ELR (cell line): ENCODE results near the gene QSOX1.
A peak's percentile ranks its signal among the peaks of the same experiment; 100 is the strongest.

Source experiments
- DNase-seq: peaks from one replicate; pipeline ENCODE4 v3.0.0-alpha.2; 2015; ENCODE audit warnings: low read depth

QSOX1 gene

GRCh38 chr1:180151508-180151907 lies 3.2 kb upstream of the QSOX1 start:
- peak; percentile 97 for DNase-seq

GRCh38 chr1:180152588-180152987 lies 2.1 kb upstream of the QSOX1 start:
- no peak for DNase-seq

- DNase-seq: no peak
Measured at GRCh38 chr1:180153032-180153431, 1.6 kb upstream of the QSOX1 start.

DNA sequence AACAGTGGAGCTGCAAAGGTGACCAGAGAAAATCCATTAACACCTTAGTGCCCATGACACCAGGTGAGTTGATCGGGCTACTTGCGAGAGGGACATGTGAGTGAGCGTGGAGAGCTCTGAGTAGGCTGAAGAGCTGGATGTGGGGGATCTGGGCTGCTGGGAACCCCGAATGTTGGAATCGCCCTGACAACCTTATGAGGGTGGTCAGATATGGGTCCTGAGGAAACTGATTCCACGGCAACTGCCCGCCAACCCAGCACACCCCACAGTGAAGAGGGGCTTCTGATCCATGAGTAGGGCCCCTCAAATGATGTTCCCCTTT lies 705 bp upstream of the QSOX1 start:
- no peak for DNase-seq

DNA sequence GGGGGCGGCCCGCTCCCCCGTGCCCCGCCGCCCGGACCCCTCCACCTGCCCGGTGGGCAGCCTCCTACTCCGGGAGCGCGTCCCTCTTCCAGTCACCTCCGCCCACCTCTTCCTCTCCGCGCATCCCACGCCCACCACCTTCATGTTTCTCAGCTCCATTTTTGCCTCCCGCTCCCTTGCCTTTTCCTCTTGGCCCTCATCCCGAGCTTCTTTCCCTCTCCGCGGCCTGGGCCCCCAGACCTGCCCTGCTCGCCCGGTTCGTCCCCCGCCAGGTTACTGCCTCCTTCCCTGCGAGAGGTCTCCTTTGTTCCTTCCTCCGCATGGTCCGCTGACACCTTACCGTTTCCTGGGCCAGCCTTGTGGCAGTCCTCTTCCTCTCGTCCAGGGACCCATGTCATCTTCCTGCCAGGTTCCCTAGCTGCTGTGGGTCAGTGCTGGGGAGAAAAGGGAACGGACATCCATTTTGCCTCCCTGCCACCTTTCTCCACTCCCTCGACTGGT lies 563 bp downstream of the QSOX1 start:
- DNase-seq: peak; percentile 50

DNA sequence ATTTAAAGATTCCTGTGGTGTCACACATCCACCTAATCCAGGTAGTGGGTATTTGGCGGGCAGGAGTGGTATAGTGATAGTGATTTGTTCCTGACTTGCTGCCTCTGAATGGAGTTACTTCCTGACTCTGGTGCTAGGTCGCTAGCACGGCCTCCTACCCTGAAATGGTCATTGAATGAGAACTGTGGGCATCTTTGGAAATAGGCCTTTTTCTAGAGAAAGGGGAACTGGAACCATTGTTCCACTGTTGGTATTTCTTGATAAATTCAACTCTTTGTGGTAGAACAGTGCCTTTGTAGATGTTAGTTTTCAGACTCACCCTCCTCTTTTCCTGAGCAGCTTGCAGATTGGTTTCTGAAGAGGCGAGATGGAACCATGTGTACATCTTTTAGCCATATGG lies 1.5 kb downstream of the QSOX1 start:
- no peak for DNase-seq

DNA sequence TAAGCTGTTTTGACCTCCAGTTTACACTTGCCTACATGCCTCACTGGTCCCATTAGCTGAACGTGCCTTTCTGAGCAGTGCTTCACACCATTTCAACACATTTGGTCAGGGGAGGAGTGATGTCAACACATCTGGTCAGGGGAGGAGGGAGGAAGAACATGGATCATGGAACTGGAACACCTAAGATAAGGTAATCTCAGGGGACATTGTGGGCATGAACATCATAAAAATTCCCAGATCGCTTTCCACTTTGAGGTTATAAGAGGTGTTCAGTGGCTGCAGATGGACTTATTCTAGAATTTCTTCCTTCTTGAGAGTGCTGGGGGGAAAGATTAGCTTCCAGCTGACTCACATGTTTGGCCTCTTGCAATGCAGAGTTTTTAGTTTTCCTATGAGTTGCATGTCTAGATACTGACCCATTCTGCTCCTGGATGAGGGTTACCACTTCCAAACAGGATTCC lies 2.0 kb downstream of the QSOX1 start:
- peak; percentile 72 for DNase-seq

DNA sequence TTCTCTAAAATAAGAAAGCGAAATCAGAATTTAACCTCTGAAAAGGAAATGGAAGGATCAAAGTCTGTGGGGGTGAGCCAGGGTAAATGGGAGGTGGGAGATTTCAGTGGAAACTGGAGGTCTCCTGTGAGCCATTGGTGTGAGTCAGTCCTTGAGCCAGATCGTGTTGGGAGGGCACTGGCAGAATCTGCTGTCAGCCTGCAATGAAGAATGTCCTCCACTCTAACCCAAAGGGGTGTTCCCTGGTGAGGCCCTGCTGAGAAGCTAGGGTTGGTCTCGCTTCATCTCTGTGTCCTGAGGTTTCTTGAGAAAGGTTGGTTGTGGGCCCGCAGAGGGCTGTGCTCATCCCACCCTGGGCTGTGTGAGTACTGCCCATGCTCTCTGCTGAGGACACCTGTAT lies 2.4 kb downstream of the QSOX1 start:
- peak; percentile 73 for DNase-seq

DNA sequence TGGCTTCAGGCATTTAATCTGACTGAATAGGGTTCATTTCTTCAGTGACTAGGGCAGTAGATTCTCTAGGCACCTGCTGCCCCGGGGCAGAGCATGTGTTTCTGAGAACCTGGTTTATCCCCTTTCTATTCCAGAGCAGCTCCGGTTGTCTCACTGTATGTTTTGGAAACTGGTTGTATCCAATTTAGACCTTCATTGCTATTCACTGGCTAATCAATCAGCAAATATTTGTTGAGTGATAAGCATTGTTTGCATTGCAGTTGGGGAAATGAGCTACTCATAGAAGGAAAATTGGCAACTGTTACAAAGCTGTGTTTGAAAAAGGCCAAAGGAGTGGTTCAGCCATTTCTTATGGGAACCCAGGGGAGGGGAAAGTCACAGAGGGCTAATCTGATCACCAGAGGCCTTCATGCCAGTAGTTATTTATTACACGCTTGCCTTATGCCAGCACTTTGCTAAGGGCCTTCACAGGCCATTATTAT lies 2.9 kb downstream of the QSOX1 start:
- DNase-seq: no peak

DNA sequence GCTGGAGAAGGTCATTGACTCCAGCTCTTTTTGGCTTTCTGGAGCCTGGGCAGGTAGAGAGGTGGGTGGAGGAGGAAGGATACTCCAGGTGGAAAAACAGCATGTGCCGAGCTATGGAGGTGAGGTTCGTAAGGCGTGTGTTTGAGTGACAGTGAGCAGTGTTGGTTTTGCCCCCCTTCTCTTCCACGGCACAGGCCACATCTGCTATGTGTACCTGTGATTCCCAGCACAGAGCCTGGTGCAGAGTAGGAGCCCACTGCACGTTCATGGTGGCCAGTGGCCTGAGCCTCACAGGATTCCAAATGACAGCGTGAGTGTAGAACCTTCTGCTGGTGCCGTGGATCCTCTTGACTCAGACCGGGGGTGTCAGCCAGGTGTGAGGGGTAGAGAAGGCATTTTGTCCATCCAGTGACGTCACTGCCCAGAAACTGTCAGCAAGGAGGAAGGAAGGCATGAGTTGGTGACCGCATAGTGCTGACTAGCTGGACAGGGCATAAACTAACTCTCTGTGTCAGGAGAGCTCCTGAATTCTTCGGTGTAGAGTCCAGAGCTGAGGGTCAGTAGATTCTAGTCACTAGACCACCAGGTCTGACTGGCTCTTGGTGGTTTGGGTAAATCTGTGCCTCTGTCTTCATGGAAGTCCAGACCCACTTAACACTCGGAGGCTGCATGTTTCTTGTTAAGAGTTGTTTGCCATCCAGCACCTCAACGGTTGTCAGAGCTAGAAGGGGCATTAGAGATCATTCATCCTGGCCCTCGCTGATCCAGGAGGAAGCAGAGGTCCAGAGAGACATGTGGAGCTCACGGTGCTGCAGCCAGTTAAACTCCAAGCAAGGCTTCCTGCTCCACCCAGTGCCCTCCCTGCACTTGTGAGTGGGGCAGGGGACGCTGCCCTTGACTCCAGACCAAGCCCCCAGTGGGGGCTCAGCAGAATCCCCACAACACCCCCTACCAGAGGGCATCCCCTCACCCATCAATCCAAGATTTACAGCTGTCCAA lies 3.8 kb downstream of the QSOX1 start:
- no peak for DNase-seq

DNA sequence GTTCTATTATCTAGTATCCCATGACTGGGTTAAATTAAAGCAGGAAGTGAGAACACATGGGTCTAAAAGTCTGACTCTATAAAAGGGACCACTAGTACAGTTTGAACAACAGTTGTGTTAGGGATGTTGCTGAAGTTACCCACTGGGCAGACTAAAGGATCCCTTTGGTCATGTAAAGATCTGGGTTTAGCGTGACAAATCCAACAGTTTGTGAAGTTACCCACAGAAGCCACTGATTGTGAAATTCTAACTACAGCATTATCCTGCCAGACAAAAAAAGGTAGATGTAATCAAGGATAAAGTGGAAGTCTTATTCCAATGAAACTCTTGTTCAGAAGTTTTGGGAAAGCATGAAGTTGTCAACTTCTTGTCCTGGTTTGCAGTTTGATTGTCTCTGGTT lies 5.7 kb downstream of the QSOX1 start:
- DNase-seq: no peak

DNA sequence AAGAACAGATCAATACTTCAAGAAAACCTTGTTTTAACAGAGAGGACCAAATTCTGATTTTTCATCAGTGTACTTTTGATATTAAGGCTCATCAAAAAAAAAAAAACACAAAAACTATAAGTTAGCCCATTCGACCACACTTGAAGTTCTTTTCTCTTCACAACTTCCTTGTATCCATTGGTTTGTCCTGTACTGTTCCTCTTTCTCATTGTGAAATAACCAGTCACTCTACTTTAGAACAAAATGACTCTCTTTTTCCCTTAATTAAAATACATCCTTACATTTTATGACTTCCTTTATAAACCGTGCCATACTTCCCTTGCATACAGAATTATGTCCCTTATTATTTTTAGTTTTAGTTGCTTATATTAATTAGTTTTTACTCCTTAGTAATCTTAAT lies 8.4 kb downstream of the QSOX1 start:
- DNase-seq: no peak

GRCh38 chr1:180165096-180165495 lies 10.4 kb downstream of the QSOX1 start:
- DNase-seq: no peak

- no peak for DNase-seq
Measured at GRCh38 chr1:180165509-180166435, 11.1 kb downstream of the QSOX1 start.

GRCh38 chr1:180166436-180166800 lies 11.7 kb downstream of the QSOX1 start:
- DNase-seq: no peak

DNA sequence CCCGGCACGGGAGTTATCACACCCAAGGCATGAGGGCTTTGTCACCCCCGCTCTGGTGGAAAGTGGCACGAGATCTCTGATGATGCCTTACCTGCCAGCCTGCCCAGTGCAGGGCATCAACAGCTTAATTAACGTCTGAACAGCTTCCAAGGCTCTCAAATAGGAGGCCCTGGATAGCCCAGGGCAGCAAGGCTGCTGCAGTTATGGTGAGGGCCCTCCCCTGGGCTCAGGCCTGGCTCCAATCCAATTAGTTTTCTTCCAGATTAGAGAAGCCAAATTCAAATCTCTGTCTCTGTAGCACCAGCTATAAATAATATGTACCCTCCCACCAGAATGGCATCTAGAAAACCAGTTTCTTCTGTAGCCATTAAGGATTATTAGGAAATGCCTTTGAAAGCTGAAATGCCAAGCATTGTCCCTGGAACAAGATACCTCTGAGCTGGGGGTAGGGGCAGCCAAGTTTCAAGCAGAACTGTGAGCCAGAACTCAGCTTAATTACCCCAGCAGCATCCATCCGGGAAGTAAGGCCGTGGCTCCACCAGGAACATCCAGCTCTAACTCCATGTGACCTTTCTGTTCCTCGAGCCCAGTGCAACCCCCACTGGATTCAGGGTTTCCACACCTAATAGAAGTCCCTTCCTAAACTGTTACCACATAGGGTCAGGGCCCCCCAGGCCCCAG lies 12.5 kb downstream of the QSOX1 start:
- DNase-seq: no peak

DNA sequence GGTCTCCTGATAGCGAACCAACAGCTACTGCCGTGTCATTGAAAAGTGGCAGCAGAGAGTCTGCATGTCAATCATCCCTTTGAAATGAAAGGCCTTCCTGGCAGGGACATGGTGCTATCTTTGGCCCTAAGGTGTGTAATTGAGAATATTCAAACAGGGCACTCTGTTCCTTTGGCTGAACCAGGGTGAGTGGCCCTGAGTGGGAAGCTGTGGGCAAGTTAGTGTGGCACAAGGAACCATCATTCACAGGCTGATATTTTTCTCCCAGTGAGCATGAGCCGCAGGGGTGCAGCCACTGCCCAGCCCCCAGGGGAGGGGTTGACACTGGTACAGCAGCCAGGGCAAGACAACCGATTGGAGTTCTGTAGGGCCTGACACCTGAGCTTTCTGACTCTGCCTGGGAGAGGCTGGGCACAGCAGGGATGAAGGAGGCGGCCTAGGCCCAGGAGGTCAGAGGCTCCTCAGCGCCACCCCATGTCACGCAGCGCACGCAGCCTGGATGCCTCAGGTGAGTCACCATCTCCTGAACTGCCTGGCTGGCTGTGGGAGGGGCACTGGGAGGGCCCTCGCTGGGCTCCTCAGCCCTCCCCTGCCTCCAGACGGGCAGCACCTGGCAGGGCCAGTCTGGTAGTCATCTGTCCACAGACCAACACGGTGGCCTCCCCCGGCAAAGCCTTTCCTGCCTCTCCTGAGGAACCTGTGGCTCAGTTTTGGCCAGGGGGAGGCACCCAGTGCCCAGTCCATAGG lies 13.2 kb downstream of the QSOX1 start:
- peak; percentile 62 for DNase-seq

- DNase-seq: peak; percentile 69
Measured at GRCh38 chr1:180168786-180169639, 14.3 kb downstream of the QSOX1 start.

- no peak for DNase-seq
Measured at GRCh38 chr1:180169640-180170195, 15.0 kb downstream of the QSOX1 start.
